Large intestine (tissue), 3 donors: Measurements from ENCODE around the gene TMEM213. TPM values are rescaled to one million over a fixed set of nuclear protein-coding genes. Genes with fewer than 3 reads are reported as not detected.

Experiments
- DNase-seq, 2 donors: peaks; one replicate each; pipeline versions ENCODE4 v3.0.0 to v3.0.0-alpha.2; 2013
- H3K27ac ChIP-seq: one replicate; pipeline ENCODE4 v1.5.1; 2013; ENCODE audit warnings: low read length
- H3K27me3 ChIP-seq: 2 replicates; pipeline ENCODE4 v1.6.1; 2013; ENCODE audit warnings: low read length; ENCODE audit not compliant: control insufficient read depth, insufficient read depth
- H3K36me3 ChIP-seq: 2 replicates; pipeline ENCODE4 v1.6.1; 2013; ENCODE audit warnings: low read length; ENCODE audit not compliant: control insufficient read depth, insufficient read depth
- H3K4me1 ChIP-seq: one replicate; pipeline ENCODE4 v1.6.1; 2013; ENCODE audit warnings: low read length; ENCODE audit not compliant: control insufficient read depth, insufficient read depth
- H3K4me3 ChIP-seq: one replicate; pipeline ENCODE4 v1.5.1; 2013; ENCODE audit warnings: low read length
- H3K9me3 ChIP-seq: one replicate; pipeline ENCODE4 v1.6.1; 2013; ENCODE audit warnings: mild to moderate bottlenecking, low read depth, low read length, moderate library complexity; ENCODE audit not compliant: control insufficient read depth
- WGBS: methylation state at CpG from one replicate; pipeline ENCODE4 v1.1.5; 2013; ENCODE audit warnings: low lambda C conversion rate; ENCODE audit not compliant: insufficient coverage; 5-methylcytosine and 5-hydroxymethylcytosine counted together
- polyA plus RNA-seq: library from polyadenylated mRNA; unstranded; fragments of 120-200 nt; gene quantifications from one replicate; pipeline ENCODE4 v1.2.1, GENCODE V29; 2013

Gene TMEM213
- polyA plus RNA-seq, 1 donor, result 0.01 TPM

DNA sequence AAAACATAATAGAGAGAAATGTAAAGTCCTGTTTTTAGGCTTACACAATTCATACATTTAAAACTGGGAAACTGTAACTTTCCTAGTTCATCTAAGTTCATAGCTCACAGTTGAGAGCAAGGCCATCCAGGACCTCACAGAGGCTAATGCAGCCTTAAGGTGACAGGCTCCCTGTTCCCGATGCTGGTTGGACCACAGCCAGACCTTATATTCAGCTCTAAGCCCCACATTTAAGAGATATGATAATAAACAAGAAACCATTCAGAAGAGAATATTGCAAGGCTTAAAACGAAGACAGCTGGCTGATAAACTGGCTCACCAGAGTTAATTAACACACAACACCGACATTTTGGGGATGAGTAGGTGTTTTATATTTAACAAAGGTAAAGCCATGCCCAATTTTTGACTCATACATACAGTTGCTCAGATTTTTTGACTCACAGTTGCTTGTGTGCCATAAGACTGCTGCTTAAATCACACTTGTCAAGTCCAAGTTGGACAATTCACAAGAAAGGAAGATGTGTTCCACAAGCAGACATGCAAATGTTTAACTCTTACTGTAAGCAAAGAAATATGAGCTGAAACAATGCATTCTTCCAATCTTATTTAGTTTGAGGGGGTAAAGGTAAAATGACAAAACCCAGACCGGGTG, 41.1 kb upstream of the TMEM213 start:
- WGBS, result no CpG with 5 or more reads among the region's 4 CpGs
- DNase-seq, result no peak
- no peaks in the 10 kb centered on the region for H3K36me3 ChIP-seq
- no peaks in the 10 kb centered on the region for H3K9me3 ChIP-seq
- no peak overlapping the region for H3K4me3 ChIP-seq
- H3K27ac ChIP-seq, result no peak overlapping the region
- no peaks in the 10 kb centered on the region for H3K4me1 ChIP-seq
- no peaks in the 10 kb centered on the region for H3K27me3 ChIP-seq

DNA sequence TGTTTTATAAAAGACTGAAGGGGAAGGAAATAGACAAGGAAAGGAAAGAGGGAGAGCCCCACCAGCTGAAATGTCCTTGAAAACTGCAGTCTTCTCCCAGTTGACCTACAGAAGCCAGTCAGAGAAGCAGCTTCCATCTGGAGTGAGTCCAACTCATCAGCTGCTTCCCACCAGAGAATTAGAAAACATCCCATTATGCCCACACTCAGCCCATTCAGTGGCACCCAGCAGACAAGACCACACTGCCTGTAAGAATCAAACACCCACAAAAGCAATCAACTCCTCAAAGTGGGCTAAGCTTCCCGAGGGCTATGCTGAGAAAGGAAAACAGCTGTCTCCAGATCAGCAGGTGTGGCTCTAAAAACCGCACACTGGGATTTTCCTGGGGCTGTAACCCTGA, 29.6 kb upstream of the TMEM213 start:
- WGBS, result no CpG with 5 or more reads among the region's 2 CpGs
- no peaks in the 10 kb centered on the region for H3K9me3 ChIP-seq
- H3K36me3 ChIP-seq, result no peaks in the 10 kb centered on the region
- H3K27ac ChIP-seq, result no peak overlapping the region
- H3K27me3 ChIP-seq, result no peaks in the 10 kb centered on the region
- H3K4me3 ChIP-seq, result no peak overlapping the region
- H3K4me1 ChIP-seq, result no peaks in the 10 kb centered on the region
- no peak for DNase-seq

DNA sequence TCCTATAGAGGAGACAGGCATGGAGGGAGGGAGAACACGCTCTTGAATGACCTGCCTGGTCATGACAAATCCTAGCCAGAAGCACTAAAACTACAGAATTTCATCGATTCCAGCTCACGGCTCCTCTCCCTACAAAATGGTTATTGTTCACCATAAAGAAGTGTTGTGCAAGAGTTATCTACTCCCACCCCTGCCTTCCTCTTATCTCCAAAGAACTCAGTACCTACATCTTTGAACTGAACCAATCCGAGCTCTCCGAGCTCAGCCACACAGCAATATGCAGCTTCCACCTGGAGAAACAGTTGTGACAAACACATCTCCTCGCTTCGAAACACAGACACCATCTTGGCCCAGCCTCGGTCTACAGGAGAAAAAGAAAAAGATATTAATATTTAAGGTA, 26.9 kb upstream of the TMEM213 start:
- Histone ChIP-seq H3K36me3 (no peaks in the 10 kb centered on the region), H3K4me1 (no peaks in the 10 kb centered on the region), H3K27ac (no peak overlapping the region), H3K9me3 (no peaks in the 10 kb centered on the region), H3K4me3 (no peak overlapping the region), H3K27me3 (peaks cover 3% of the 10 kb centered on the region)
- 92% methylated on average over 3 of the region's 8 CpGs for WGBS
- DNase-seq, result no peak

DNA sequence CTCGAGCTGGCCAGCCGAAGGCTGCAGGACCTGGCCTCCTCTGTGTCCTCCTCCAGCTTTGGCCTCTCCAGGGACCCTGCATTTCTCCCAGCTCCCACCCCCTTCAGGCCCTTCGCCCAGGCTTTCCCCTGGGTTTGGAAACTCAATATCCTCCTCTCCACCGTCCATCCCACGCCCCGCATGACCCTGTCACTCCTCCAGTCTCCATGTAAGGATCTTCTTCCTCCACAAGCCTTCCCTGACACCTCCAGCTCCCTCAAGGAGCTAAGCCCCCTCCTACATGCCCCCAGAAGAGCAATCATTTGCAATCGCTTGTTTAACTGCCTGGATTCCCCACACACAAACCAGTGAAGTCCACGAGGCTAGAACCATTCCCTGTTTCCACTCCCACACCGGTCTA, 24.6 kb upstream of the TMEM213 start:
- Histone ChIP-seq H3K4me1 (peaks cover 5% of the 10 kb centered on the region), H3K27ac (no peak overlapping the region), H3K4me3 (no peak overlapping the region), H3K27me3 (peaks cover 3% of the 10 kb centered on the region), H3K9me3 (no peaks in the 10 kb centered on the region), H3K36me3 (no peaks in the 10 kb centered on the region)
- no CpG with 5 or more reads among the region's 9 CpGs for WGBS
- no peak for DNase-seq

DNA sequence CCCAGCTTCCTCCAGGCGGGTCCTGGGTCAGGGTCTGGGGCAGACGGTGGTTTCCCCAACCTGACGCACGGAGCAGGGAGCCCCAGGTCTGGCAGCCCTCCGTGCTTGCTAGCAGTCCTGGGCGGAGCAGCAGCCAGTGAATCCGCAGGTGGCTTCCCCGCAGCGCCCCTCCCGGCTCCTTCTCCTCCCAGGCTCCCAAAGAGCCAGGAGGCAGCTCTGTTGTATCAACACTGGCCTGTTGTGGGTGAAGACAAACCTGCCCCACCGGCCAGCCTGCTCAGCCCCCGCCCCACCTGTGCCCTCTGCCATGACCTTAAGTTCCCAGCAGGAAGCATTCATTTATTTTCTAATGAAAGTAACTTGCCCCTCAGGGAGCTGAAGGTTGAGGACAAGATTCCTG, 24.0 kb upstream of the TMEM213 start:
- H3K27ac ChIP-seq, result no peak overlapping the region
- WGBS, result no CpG with 5 or more reads among the region's 12 CpGs
- DNase-seq, result no peak
- H3K27me3 ChIP-seq, result peaks cover 3% of the 10 kb centered on the region
- no peaks in the 10 kb centered on the region for H3K9me3 ChIP-seq
- no peak overlapping the region for H3K4me3 ChIP-seq
- H3K4me1 ChIP-seq, result peaks cover 5% of the 10 kb centered on the region
- no peaks in the 10 kb centered on the region for H3K36me3 ChIP-seq

DNA sequence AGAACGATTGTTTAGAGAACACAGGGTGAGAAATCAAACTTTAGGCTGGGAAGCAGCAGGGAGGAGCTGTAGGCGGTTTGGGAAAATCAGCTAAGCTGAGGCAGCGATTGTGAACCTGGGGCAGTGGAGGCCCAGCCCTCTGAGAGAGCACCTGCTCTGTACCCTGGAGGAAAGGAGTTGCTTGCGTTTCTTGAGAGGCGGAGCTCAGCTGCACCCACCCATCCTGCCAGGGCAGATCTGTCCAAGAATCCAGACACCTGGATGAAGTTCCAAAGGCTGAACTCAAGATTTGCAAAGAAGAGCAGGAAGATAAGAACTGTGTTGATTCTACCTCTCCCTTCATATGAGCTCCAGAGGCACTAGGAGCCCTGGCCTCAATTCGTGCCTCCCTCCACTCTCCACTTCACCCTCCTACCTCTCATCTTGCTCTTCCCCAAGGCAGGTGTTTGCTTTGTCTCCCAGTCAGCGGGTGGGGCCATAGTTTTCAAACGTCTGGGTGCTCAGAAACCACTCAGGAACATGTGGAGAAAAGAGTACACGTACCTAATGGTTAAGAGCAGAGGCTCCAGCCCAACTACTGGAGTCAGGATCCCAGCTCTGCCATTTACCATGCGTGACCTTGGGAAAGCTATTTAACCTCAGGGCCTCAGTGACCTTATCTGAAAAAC, 21.5 kb upstream of the TMEM213 start:
- peak overlapping the region; percentile 20 for H3K27ac ChIP-seq
- peaks cover 5% of the 10 kb centered on the region for H3K4me1 ChIP-seq
- WGBS, result no CpG with 5 or more reads among the region's 10 CpGs
- peaks cover 3% of the 10 kb centered on the region for H3K27me3 ChIP-seq
- no peaks in the 10 kb centered on the region for H3K36me3 ChIP-seq
- peak; percentile 69 to 82 for DNase-seq
- no peak overlapping the region for H3K4me3 ChIP-seq
- no peaks in the 10 kb centered on the region for H3K9me3 ChIP-seq

DNA sequence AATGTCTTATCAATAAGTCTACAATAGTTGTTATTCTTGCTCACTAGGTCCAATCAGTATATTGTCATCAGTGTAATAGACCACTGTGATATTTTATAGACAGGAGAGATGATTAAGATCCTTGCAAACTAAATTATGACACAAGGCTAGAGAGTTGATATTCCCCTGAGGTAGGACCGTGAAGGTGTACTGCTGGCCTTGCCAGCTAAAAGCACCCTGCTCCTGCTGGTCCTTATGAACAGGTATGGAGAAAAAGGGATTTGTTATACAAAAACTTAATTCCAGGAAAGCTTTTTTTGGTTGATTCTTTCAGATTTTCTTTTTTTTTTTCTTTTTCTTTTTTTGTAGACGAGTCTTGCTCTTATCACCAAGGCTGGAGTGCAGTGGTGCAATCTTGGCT, 16.8 kb upstream of the TMEM213 start:
- Histone ChIP-seq H3K4me1 (peaks cover 5% of the 10 kb centered on the region), H3K4me3 (no peak overlapping the region), H3K9me3 (no peaks in the 10 kb centered on the region), H3K27me3 (no peaks in the 10 kb centered on the region), H3K27ac (no peak overlapping the region), H3K36me3 (no peaks in the 10 kb centered on the region)
- WGBS, result 100% methylated on average over 1 of the region's 2 CpGs
- DNase-seq, result no peak

DNA sequence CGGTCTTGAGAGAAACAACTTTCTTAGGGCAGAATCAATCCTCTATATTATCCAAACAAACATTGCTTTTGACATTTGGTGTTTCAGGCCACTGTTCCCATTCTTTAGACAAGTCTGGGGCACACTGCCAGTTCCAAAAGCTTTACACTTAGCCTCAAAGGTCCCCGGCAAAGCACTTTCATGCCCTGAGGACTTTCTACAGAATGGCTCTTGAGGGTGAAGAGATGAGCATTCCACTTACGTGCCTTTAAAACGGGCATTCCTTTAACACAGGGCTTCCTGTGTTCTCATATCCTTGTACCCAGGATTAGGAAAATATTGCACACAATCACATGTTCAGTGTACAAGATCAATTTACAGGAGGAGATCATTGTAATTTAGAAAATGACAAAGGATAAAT, 13.1 kb upstream of the TMEM213 start:
- no CpG with 5 or more reads among the region's 4 CpGs for WGBS
- no peaks in the 10 kb centered on the region for H3K4me1 ChIP-seq
- no peak overlapping the region for H3K27ac ChIP-seq
- no peak for DNase-seq
- no peaks in the 10 kb centered on the region for H3K9me3 ChIP-seq
- H3K27me3 ChIP-seq, result no peaks in the 10 kb centered on the region
- H3K4me3 ChIP-seq, result no peak overlapping the region
- no peaks in the 10 kb centered on the region for H3K36me3 ChIP-seq

DNA sequence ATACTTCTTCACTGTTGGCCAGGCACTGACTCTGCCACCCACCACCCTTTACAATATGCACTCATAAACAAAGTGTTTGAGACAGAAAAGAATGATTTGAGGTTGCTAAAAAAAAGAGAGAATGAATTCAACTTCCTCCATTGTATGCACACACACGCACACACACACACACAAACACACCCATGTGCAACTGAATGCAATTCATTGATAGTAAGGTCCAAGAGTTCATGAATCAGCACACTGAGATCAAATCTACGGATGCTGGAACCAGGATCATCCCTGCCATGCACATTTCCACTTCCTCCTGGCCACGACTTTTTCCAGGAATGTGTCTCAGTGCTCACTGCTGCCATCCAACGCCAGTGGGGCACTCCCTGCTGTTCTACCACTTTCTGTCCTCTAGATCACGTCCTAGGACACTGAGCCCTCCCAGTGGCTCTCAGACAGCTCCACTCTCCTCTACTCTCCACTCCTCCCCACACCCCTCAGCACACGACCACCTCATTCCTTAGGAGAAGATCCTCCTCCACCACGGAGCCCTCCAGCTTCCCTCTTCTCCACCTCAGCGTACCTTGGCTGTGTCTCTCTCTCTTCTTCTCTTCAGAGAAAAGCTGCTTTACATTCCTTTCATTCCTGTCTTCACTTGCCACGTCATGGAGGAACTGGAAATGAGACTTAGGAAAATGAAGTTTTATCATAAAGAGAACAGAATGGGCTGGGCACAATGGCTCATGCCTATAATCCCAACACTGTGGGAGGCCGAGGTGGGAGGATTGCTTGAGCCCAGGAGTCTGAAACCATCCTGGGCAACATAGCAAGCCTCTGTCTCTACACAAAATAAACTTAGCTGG, 12.0 kb upstream of the TMEM213 start:
- no peaks in the 10 kb centered on the region for H3K36me3 ChIP-seq
- H3K9me3 ChIP-seq, result no peaks in the 10 kb centered on the region
- peak in 1 of 2 donors; percentile 24 for DNase-seq
- H3K27me3 ChIP-seq, result no peaks in the 10 kb centered on the region
- no peak overlapping the region for H3K4me3 ChIP-seq
- WGBS, result 29% methylated on average over 1 of the region's 10 CpGs
- no peak overlapping the region for H3K27ac ChIP-seq
- H3K4me1 ChIP-seq, result no peaks in the 10 kb centered on the region

DNA sequence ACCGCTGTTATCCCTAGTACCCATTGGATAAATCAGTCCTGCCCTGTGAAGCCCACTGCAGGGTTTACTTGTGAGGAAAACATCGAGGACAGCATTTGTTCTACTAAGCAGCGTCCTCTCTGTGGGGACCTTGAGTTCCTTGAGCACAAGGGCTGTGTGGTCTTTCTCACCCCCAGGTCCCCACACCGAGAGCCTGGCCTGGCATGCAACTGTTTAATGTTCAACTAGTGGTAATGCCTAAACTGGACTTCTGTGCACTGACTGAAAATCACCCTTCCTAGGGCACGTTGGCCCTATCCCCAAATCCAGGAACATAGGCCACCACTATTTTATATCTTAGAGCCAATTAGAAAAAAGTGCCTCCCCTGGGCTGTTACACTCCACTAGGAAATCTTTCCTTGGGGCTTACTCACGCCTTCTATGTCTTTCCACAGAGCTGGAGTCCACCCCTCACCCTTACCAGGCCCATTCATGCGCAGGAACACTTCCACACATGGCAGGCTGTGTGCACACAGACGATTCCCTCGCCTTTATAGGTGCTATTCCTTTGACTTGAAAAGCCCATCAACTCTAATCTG, 1.7 kb upstream of the TMEM213 start:
- H3K4me1 ChIP-seq, result peaks cover 2% of the 10 kb centered on the region
- H3K36me3 ChIP-seq, result no peaks in the 10 kb centered on the region
- no peaks in the 10 kb centered on the region for H3K27me3 ChIP-seq
- H3K4me3 ChIP-seq, result no peak overlapping the region
- no peaks in the 10 kb centered on the region for H3K9me3 ChIP-seq
- WGBS, result no CpG with 5 or more reads among the region's 9 CpGs
- no peak overlapping the region for H3K27ac ChIP-seq
- DNase-seq, result no peak
